Hepatocyte (in vitro differentiated cells): ENCODE results near the gene DGKZ. TPM values are rescaled to one million over a fixed set of nuclear protein-coding genes. Genes with fewer than 3 reads are reported as not detected.

Source experiments
- DNase-seq: peaks from one replicate; pipeline ENCODE4 v3.0.0-alpha.2; 2016; ENCODE audit warnings: low spot score
- H2AFZ ChIP-seq: fragments of 200-600 bp; sonication (generic); 2 replicates; pipeline ENCODE4 v1.6.0; 2016; ENCODE audit warnings: antibody characterized with exemption, mild to moderate bottlenecking
- H3K27ac ChIP-seq: fragments of 200-600 bp; sonication (generic); 2 replicates; pipeline ENCODE4 v1.5.1; 2016; ENCODE audit warnings: mild to moderate bottlenecking
- H3K27me3 ChIP-seq: fragments of 200-600 bp; sonication (generic); 2 replicates; pipeline ENCODE4 v1.6.1; 2016
- H3K36me3 ChIP-seq: fragments of 200-600 bp; sonication (generic); replicated peaks from 2 replicates; pipeline ENCODE4 v1.5.1; 2016; ENCODE audit warnings: low read depth; ENCODE audit not compliant: insufficient read depth
- H3K4me1 ChIP-seq: fragments of 200-600 bp; sonication (generic); 2 replicates; pipeline ENCODE4 v1.5.1; 2016; ENCODE audit warnings: mild to moderate bottlenecking, moderate library complexity; ENCODE audit not compliant: insufficient read depth
- H3K4me2 ChIP-seq: fragments of 200-600 bp; sonication (generic); 2 replicates; pipeline ENCODE4 v1.6.0; 2016
- H3K4me3 ChIP-seq: fragments of 200-600 bp; sonication (generic); 2 replicates; pipeline ENCODE4 v1.5.1; 2016; ENCODE audit warnings: mild to moderate bottlenecking
- H3K79me2 ChIP-seq: fragments of 200-600 bp; sonication (generic); 2 replicates; pipeline ENCODE4 v1.6.0; 2017; ENCODE audit warnings: mild to moderate bottlenecking
- H3K9me2 ChIP-seq: fragments of 200-600 bp; sonication (generic); replicated peaks from 2 replicates; pipeline ENCODE4 v1.6.0; 2017; ENCODE audit warnings: mild to moderate bottlenecking; ENCODE audit not compliant: insufficient read depth
- H3K9me3 ChIP-seq: fragments of 200-600 bp; sonication (generic); 2 replicates; pipeline ENCODE4 v1.5.1; 2016; ENCODE audit warnings: low read depth, mild to moderate bottlenecking
- H4K20me1 ChIP-seq: fragments of 200-600 bp; sonication (generic); 2 replicates; pipeline ENCODE4 v1.6.0; 2016; ENCODE audit warnings: mild to moderate bottlenecking; ENCODE audit not compliant: insufficient read depth, poor library complexity, severe bottlenecking
- EZH2 ChIP-seq: fragments of 200-600 bp; sonication (generic); IDR thresholded peaks from 2 replicates; pipeline ENCODE4 v1.6.1; 2016; ENCODE audit warnings: antibody characterized with exemption, mild to moderate bottlenecking, borderline replicate concordance
- EZH2phosphoT487 ChIP-seq: fragments of 200-600 bp; sonication (generic); IDR thresholded peaks from one replicate; pipeline ENCODE4 v1.6.1; 2018; ENCODE audit warnings: antibody characterized with exemption, mild to moderate bottlenecking, low read depth, moderate library complexity; ENCODE audit not compliant: unreplicated experiment, severe bottlenecking
- WGBS: methylation state at CpG from one replicate; pipeline ENCODE4 v1.1.6; 2016; ENCODE audit warnings: low lambda C conversion rate; ENCODE audit errors: missing lambda C conversion rate; 5-methylcytosine and 5-hydroxymethylcytosine counted together
- polyA plus RNA-seq: library from polyadenylated mRNA; unstranded; fragments of >200 nt; fragmentation: Nextera tagmentation; extraction: Ambion mirVana; gene quantifications from 2 replicates; pipeline ENCODE4 v1.2.1, GENCODE V29; 2016
- total RNA-seq: library from RNA; depleted of rRNA; stranded (reverse); fragments of >200 nt; gene quantifications from 2 replicates; pipeline ENCODE4 v1.2.3, GENCODE V29; 2014
- TF ChIP-seq, protein P1 (sequence below): fragments of 200-600 bp; sonication (generic); IDR thresholded peaks from 2 replicates; pipeline ENCODE4 v1.5.1; 2016; ENCODE audit warnings: antibody characterized with exemption, mild to moderate bottlenecking; ENCODE audit not compliant: poor library complexity

The DGKZ gene
- total and polyA plus RNA-seq, 2 experiments from 2014 or later: 26.6 to 42.9 TPM

DNA sequence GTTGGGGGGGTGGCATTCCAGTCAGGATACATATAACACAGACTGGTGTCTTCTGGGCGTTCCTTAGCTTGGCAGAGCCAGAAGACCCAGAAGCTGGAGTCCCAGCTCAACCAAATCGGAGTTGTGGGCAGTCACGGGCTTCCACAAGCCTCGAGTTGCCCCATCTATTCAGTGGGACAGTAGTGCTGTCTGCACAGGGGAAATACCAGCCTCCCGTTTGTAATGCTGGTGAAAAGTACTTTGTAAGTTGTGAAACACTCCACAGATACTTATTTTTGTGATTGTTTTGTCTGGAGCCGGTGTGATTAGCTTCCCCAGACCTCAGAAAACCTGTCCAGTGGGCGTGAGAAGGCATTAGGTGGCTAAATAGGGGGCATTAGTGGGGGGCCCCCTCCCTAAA lies 13.6 kb downstream of the DGKZ start:
- peak overlapping the region; percentile 23 for H3K27ac ChIP-seq
- H3K79me2 ChIP-seq: peaks cover 54% of the 10 kb centered on the region
- H3K4me1 ChIP-seq: peaks cover 12% of the 10 kb centered on the region
- H3K36me3 ChIP-seq: no peaks in the 10 kb centered on the region
- TF ChIP-seq, protein P1, sequence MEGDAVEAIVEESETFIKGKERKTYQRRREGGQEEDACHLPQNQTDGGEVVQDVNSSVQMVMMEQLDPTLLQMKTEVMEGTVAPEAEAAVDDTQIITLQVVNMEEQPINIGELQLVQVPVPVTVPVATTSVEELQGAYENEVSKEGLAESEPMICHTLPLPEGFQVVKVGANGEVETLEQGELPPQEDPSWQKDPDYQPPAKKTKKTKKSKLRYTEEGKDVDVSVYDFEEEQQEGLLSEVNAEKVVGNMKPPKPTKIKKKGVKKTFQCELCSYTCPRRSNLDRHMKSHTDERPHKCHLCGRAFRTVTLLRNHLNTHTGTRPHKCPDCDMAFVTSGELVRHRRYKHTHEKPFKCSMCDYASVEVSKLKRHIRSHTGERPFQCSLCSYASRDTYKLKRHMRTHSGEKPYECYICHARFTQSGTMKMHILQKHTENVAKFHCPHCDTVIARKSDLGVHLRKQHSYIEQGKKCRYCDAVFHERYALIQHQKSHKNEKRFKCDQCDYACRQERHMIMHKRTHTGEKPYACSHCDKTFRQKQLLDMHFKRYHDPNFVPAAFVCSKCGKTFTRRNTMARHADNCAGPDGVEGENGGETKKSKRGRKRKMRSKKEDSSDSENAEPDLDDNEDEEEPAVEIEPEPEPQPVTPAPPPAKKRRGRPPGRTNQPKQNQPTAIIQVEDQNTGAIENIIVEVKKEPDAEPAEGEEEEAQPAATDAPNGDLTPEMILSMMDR: no peak
- TF ChIP-seq EZH2 (no peak), EZH2phosphoT487 (no peak)
- no peak for DNase-seq
- no peaks in the 10 kb centered on the region for H3K9me2 ChIP-seq
- H3K4me3 ChIP-seq: no peak overlapping the region
- peak overlapping the region; percentile 41 for H3K4me2 ChIP-seq
- H3K9me3 ChIP-seq: no peaks in the 10 kb centered on the region
- H4K20me1 ChIP-seq: peaks cover 4% of the 10 kb centered on the region
- WGBS: 80% methylated on average over 7 of the region's 7 CpGs
- no peak overlapping the region for H2AFZ ChIP-seq
- no peaks in the 10 kb centered on the region for H3K27me3 ChIP-seq

DNA sequence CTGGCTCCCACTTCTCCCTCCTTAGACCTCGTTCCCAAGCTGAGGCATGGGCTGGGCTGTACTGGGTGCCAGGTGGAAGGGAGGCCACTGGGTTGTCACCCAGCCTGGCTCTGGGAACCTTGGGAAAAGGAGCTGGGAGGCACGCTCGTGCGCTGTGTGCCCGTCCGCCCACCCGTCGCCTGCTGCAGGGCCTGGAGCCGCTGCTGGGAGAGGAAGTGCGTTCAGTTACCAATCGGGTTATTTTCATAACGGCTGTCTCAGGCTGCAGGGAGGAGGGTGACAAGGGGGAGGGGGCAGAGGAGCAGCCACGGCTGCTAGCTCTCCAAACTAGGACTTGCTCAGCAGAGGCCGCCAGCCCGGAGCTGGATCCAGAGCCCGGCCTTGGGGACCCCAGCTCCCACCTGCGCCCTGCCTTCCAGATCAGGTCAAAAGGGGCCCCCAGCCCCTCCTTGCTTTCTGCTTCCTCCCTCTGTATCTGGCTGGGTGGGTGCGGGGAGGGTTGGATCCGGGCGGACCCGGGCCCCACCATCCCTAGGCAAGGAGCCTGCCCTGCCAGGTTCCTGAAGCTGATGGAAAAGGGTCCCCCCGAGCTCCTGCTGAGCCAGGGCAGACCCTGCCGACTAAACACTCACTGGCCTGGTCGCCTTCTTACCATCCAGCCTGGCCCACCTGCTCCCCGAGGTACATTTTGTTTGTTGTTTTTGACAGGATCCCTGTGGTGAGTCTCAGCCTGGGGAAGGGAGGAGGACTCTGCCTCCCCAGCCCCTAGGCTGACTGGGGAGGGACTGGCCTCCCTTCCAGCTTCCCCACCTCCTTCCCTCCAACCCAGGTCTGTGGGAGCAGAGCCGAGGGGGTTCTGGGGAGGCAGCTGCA lies 14.3 kb downstream of the DGKZ start:
- Histone ChIP-seq H3K4me3 (no peak overlapping the region), H3K27ac (peak overlapping the region; percentile 23), H3K27me3 (no peaks in the 10 kb centered on the region), H3K4me2 (peak overlapping the region; percentile 41), H3K9me3 (no peaks in the 10 kb centered on the region), H3K4me1 (peaks cover 12% of the 10 kb centered on the region), H4K20me1 (peaks cover 4% of the 10 kb centered on the region), H3K9me2 (no peaks in the 10 kb centered on the region), H2AFZ (no peak overlapping the region), H3K36me3 (no peaks in the 10 kb centered on the region), H3K79me2 (peaks cover 49% of the 10 kb centered on the region)
- TF ChIP-seq EZH2phosphoT487 (no peak), EZH2 (no peak)
- TF ChIP-seq, protein P1: no peak
- DNase-seq: no peak
- WGBS: 63% methylated on average over 26 of the region's 26 CpGs

DNA sequence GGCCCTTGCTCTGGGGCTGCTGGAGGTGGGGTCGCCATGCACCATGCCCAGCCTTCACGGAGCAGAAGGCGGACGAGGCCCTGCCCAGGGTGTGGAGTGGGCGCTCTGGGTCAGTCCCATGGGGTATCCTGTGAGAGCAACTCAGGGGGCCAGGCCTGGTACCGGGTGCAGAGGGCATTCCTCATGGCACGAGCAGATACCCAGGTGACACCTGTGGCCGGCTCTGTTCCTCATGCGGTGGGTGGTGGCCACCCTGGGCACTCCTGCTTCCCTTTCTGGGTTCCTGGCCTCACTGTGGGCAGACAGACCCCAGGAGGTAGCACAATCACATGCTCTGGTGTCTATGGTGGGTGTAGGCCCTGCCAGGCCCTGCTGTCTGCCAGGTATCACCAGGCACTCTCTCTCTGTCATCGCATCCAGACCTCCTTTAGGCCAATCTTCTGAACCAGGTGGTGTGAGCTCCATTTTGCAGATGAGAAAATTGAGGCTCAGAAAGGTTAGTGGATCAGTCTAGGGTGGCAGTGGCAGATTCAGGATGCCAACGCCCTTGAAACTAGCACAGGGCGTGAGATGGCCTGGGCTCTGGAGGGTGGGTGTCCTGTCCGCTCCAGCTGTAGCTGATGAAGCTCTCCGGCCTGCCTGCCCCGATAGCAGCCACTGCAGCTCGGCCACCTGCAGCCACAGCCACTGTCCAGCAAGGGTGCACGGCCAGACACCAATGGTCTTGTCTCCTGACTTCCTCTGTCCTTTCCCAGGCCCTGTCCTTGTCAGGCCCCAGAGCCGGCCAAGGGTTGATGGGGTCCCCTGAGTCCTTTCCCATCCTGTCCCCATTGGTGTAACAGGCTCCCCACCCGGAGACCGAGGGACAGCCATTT lies 15.1 kb downstream of the DGKZ start:
- Histone ChIP-seq H3K9me2 (no peaks in the 10 kb centered on the region), H2AFZ (no peak overlapping the region), H3K27ac (no peak overlapping the region), H3K79me2 (peaks cover 44% of the 10 kb centered on the region), H3K4me2 (no peak overlapping the region), H3K9me3 (no peaks in the 10 kb centered on the region), H3K4me3 (no peak overlapping the region), H3K27me3 (no peaks in the 10 kb centered on the region), H4K20me1 (peaks cover 4% of the 10 kb centered on the region), H3K36me3 (no peaks in the 10 kb centered on the region), H3K4me1 (peaks cover 14% of the 10 kb centered on the region)
- no peak for DNase-seq
- 90% methylated on average over 20 of the region's 20 CpGs for WGBS
- TF ChIP-seq EZH2 (no peak), EZH2phosphoT487 (no peak)
- TF ChIP-seq, protein P1: no peak
